Left colon (tissue), 2 donors: Measurements from ENCODE around the gene ZSWIM1. TPM values are rescaled to one million over a fixed set of nuclear protein-coding genes. Genes with fewer than 3 reads are reported as not detected.
A peak's percentile ranks its signal among the peaks of the same experiment; 100 is the strongest.

ENCODE experiments used
- ATAC-seq: fragments of 200-7000 bp; cut with Tn5 transposase; one replicate; pipeline ENCODE4 v1.9.1; 2020; ENCODE audit warnings: mild to moderate bottlenecking, moderate library complexity
- DNase-seq, 2 donors: peaks; one replicate each; pipeline ENCODE4 v3.0.0-alpha.2; 2020
- intact Hi-C, 2 donors: fragments of 100-400 bp; cut with DNase I in 1 of 2; cut with micrococcal nuclease in 1 of 2; formaldehyde crosslinking; loops; one replicate each; pipeline versions ENCODE4 v1.11.2 to v1.14.0; 2022; cut with DNase I, micrococcal nuclease
- total RNA-seq, 2 donors: library from RNA; stranded (reverse); fragmentation: NEBNext Ultra II Directional; extraction: Animal tissue kit (Norgen Biotek cat#: 25700); gene quantifications; one replicate each; pipeline ENCODE4 v1.2.1, GENCODE V29; 2021
- donor health status: DM: no; HTN: no; CAD: no.
- donor health status: DM: yes; HTN: yes; CAD: no.

The ZSWIM1 gene
- total RNA-seq, 2 donors from 2014 or later = 11.8 to 12.0 TPM

GRCh38 chr20:45882469-45883099 is 1.6 kb downstream of the ZSWIM1 start:
- ATAC-seq (no peak), DNase-seq (no peak)
- intact Hi-C loops = no loop called here

DNA sequence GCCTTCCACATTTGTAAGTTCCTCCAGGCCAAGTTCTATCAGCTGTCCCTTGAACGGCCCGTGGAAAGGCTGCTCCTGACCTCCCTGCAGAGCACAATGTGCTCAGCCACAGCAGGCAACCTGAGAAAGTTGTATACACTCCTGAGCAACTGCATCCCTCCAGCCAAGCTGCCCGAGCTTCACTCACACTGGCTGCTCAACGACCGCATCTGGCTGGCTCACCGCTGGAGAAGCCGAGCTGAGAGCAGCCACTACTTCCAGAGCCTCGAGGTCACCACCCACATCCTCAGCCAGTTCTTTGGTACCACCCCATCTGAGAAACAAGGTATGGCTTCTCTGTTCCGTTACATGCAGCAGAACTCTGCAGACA is 2.1 kb downstream of the ZSWIM1 start:
- intact Hi-C loops = no loop called here
- DNase-seq (no peak), ATAC-seq (no peak)

GRCh38 chr20:45886590-45887345 is 5.7 kb downstream of the ZSWIM1 start:
- intact Hi-C loops = no loop called here
- no peak for ATAC-seq
- DNase-seq = no peak

- ATAC-seq (no peak), DNase-seq (no peak)
- intact Hi-C loops = no loop called here
Measured at GRCh38 chr20:45887346-45887715, 6.3 kb downstream of the ZSWIM1 start, which contains the start of gene SPATA25. SPATA25 (minus strand) TSS chr20:45887622; CDS start chr20:45887590, 32 bp downstream.

GRCh38 chr20:45888681-45889080 is 7.7 kb downstream of the ZSWIM1 start:
- ATAC-seq (no peak), DNase-seq (no peak)
- intact Hi-C loops = no loop called here

DNA sequence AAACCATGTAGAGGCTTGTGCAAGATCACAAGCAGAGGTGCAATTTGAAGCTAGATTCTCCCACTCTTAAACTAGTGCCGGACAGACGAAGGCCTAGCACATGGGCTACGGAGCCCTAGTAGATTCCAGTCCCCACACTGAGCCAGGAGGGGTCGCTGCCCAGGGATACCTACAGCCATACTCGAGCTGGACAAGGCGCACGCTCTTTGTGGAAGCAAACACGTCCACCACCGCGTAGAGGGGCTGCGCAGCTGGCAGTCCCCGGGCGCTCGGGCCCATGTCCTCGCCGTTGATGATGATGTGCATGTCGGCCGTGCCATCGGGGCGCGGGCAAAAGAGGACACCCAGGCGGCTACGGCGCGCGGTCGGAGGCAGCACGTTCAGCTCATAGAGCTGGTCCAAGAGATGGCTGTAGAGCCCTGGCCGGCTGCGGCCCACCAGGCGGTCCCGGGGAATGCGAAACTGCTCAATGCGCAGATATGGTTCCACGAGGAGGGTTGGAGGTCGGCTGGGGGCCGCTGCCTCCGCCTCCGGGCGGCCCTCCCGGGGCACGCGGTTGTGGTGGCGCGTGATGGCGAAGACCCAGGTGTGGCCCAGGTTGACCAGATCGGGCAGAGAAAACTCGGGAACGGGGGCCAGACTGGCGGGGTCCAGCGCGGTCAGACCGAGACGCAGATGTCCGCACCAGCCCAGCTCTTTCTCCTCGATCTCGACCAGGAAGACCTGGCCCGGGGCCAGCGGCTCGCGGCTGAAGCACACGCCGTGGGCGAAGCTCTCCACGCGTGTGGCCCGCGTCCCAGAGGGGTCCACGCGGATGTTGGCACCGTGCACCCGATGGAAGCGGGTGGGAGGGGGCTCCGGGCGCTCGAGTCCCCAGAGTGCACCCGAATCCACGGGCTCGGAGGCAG is 9.3 kb downstream of the ZSWIM1 start:
- DNase-seq = peak; percentile 86 to 90
- intact Hi-C loops = no loop called here
- peak; percentile 63 for ATAC-seq

DNA sequence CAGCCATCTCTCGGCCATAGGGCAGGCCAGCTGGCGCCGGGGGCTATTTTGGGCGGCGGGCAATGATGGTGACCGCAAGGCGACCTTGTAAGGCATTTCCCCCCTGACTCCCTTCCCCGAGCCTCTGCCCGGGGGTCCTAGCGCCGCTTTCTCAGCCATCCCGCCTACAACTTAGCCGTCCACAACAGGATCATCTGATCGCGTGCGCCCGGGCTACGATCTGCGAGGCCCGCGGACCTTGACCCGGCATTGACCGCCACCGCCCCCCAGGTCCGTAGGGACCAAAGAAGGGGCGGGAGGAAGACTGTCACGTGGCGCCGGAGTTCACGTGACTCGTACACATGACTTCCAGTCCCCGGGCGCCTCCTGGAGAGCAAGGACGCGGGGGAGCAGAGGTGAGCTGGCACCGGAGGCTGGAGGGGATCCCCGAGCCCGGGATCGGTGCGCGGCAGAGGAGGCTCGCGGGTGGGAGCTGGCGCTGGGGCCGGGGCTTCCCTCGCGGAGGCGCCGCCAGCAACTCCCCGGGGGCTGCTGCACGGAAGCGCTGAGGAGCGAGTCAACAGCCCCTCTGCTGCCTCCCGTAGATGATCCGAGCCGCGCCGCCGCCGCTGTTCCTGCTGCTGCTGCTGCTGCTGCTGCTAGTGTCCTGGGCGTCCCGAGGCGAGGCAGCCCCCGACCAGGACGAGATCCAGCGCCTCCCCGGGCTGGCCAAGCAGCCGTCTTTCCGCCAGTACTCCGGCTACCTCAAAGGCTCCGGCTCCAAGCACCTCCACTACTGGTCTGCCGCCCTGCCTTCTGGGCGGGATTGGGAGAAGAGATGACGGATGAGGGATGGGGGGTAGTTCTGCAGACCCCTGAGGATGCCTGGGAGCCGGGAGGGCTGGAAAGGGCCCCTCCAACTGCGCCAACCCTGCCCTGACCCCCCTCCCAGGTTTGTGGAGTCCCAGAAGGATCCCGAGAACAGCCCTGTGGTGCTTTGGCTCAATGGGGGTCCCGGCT is 10.3 kb downstream of the ZSWIM1 start, which contains the start of the genes CTSA and NEURL2:
Gene CTSA (plus strand): TSS at position 351 of the 999 bp plus-strand sequence. CDS start 234 bp downstream, at position 585.
Gene NEURL2 (minus strand): TSS at position 224 of the 999 bp plus-strand sequence. CDS start 217 bp downstream, at position 7.
- ATAC-seq (peak; percentile 84), DNase-seq (peak; percentile 95 to 99)
- intact Hi-C loops = no loop called here

GRCh38 chr20:45892049-45892825 is 11.2 kb downstream of the ZSWIM1 start:
- intact Hi-C loops = no loop called here
- peak; percentile 56 for ATAC-seq
- peak in 1 of 2 donors; percentile 46 for DNase-seq

GRCh38 chr20:45892828-45893500 is 11.9 kb downstream of the ZSWIM1 start:
- DNase-seq (peak; percentile 60 to 86), ATAC-seq (peak; percentile 61)
- intact Hi-C loops = no loop called here

DNA sequence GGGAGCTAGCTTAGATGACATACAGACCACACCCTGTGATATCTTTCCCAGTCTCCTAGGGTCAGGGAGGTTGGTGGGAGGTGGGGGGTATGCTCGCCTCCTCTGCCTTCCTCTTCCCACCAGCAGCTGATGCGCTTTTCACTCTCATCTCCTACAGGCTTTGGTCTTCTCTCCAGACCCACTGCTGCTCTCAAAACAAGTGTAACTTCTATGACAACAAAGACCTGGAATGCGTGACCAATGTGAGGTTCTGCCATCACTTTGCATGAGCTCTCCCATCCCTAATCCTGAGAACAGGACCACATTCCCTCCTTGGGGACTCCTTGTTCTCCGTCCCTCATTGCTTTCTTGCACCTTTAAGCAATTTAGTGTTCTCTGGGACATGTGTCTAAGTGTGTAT is 12.8 kb downstream of the ZSWIM1 start:
- DNase-seq = no peak
- intact Hi-C loops = no loop called here

DNA sequence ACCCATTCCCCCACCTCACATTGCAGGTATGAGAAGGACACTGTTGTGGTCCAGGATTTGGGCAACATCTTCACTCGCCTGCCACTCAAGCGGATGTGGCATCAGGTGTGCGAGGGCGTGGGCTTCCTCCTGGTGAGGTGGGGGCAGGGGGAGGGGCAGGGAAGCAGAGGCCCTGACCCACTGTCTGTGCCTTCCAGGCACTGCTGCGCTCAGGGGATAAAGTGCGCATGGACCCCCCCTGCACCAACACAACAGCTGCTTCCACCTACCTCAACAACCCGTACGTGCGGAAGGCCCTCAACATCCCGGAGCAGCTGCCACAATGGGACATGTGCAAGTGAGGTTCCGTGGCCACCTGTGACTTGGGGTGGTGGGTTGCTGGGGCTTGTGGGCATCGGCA is 13.8 kb downstream of the ZSWIM1 start:
- no peak for DNase-seq
- intact Hi-C loops = no loop called here
- ATAC-seq = no peak

More for the DNA sequence above, 12.8 kb downstream of the ZSWIM1 start:
- no peak for ATAC-seq

DNA sequence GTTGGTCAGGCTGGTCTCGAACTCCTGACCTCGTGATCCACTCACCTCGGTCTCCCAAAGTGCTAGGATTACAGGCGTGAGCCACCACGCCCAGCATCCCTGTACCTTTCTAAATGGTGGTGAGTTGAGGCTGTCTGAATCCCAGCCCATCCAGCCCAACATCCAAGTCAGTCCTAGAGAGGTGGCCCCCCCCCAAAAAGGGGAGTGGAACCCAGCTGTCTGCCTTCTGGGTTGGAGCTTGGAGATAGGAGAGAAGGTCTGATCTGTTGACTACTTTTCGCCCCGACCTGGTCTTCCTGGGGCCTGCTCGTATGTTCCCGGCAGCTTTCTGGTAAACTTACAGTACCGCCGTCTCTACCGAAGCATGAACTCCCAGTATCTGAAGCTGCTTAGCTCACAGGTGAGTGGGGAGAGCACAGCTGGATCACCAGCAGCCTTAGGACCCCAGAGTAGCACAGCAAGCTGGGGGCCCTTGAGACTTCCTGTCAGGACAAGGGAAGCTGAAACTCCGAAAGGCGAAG is 15.7 kb downstream of the ZSWIM1 start:
- ATAC-seq (no peak), DNase-seq (no peak)
- intact Hi-C loops = no loop called here

- intact Hi-C loops = no loop called here
- DNase-seq (no peak), ATAC-seq (no peak)
Measured at GRCh38 chr20:45897289-45897688, 16.3 kb downstream of the ZSWIM1 start.

GRCh38 chr20:45897692-45898091 is 16.7 kb downstream of the ZSWIM1 start:
- intact Hi-C loops = no loop called here
- ATAC-seq = no peak
- no peak for DNase-seq

- DNase-seq (no peak), ATAC-seq (no peak)
- intact Hi-C loops = no loop called here
Measured at GRCh38 chr20:45898285-45898684, 17.3 kb downstream of the ZSWIM1 start.

- peak; percentile 9 for ATAC-seq
- intact Hi-C loops = no loop called here
Measured at GRCh38 chr20:45899046-45899835, 18.2 kb downstream of the ZSWIM1 start.

More at GRCh38 chr20:45899046-45899835, 18.2 kb downstream of the ZSWIM1 start:
- DNase-seq = no peak
